ENCODE data around the gene MRPL9.
"Not testable (repeated sequence)": the region's sequence is repeated elsewhere in the genome, so short reads cannot be mapped to it uniquely, and the experiment has no call there.

The MRPL9 gene

GRCh38 chr1:151783796-151784195 is 20.5 kb upstream of the MRPL9 start:
- Histone ChIP-seq H3K4me3 (ENCODE audit: low read length in 2 of 2) (no peak overlapping the region), H3K27me3 (ENCODE audit: control insufficient read depth in 3 of 3, insufficient read depth in 3 of 3, low read depth in 1 of 3, low read length in 3 of 3) (no peaks in the 10 kb centered on the region), H2AFZ (ENCODE audit: low read length) (no peak overlapping the region), H4K8ac (ENCODE audit: low read depth, low read length) (no peak overlapping the region), H2AK5ac (ENCODE audit: low read depth, low read length) (no peak overlapping the region), H3K23ac (ENCODE audit: low read depth, low read length, poor library complexity) (no peak overlapping the region), H3K18ac (ENCODE audit: low read length) (no peak overlapping the region), H2BK5ac (ENCODE audit: low read length) (no peak overlapping the region), H3K27ac (replicated peaks; ENCODE audit: low read length) (no peak overlapping the region), H2BK15ac (ENCODE audit: low read length) (no peak overlapping the region), H2BK12ac (ENCODE audit: low read length) (no peak overlapping the region), H3K4ac (ENCODE audit: low read length) (no peak overlapping the region), H3K9ac (ENCODE audit: low read depth, low read length, poor library complexity) (no peak overlapping the region), H3K4me2 (ENCODE audit: insufficient read depth, low read length, poor library complexity, severe bottlenecking) (no peak overlapping the region), H3K4me1 (ENCODE audit: control insufficient read depth in 2 of 2, insufficient read depth in 1 of 2, low read depth in 1 of 2, low read length in 2 of 2) (no peaks in the 10 kb centered on the region), H3K14ac (ENCODE audit: low read length) (no peak overlapping the region), H3K9me3 (replicated peaks in 1 of 2; ENCODE audit: control insufficient read depth in 2 of 2, insufficient read depth in 1 of 2, low read depth in 1 of 2, low read length in 2 of 2) (no peaks in the 10 kb centered on the region), H4K91ac (ENCODE audit: low read depth, low read length, poor library complexity) (no peak overlapping the region), H3K79me1 (ENCODE audit: low read depth, low read length) (no peaks in the 10 kb centered on the region), H2BK120ac (ENCODE audit: low read depth, low read length) (no peak overlapping the region), H3K36me3 (replicated peaks in 1 of 2; ENCODE audit: control insufficient read depth in 2 of 2, insufficient read depth in 2 of 2, low read length in 2 of 2) (peaks cover 1 to 26% of the 10 kb centered on the region in 2 donors)
- no CpG with 5 or more reads among the region's 2 CpGs for WGBS, 2 donors (ENCODE audit: extremely low coverage in 2 of 2, insufficient read length in 2 of 2, insufficient replicate concordance in 1 of 2)
- no peak for DNase-seq (ENCODE audit: low spot score)

DNA sequence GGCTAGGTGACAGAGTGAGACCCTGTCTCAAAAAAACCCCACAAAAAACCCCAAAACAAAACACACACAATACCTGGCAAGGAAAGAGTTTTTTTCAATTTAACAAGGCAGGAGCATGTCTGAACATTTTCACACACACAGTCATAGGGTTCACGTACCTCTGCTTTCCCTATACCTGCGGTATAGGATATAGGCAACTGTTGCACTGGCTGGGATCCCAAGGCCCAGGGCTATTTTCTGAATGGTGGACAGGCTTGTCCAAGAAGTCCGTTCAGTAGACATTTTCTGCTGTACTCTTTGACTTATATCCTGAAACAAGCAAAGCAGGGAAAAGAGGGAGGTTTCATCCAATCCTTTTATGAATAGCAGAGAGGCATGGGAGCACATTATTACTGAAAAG is 19.4 kb upstream of the MRPL9 start:
- no peaks in the 10 kb centered on the region for H3K79me1 ChIP-seq (ENCODE audit: low read depth, low read length)
- H4K91ac ChIP-seq (ENCODE audit: low read depth, low read length, poor library complexity): no peak overlapping the region
- no CpG with 5 or more reads among the region's 3 CpGs for WGBS, 2 donors (ENCODE audit: extremely low coverage in 2 of 2, insufficient read length in 2 of 2, insufficient replicate concordance in 1 of 2)
- no peaks in the 10 kb centered on the region for H3K4me1 ChIP-seq (ENCODE audit: control insufficient read depth in 2 of 2, insufficient read depth in 1 of 2, low read depth in 1 of 2, low read length in 2 of 2)
- H2AK5ac ChIP-seq (ENCODE audit: low read depth, low read length): no peak overlapping the region
- H3K9me3 ChIP-seq (replicated peaks in 1 of 2; ENCODE audit: control insufficient read depth in 2 of 2, insufficient read depth in 1 of 2, low read depth in 1 of 2, low read length in 2 of 2): no peaks in the 10 kb centered on the region
- H3K14ac ChIP-seq (ENCODE audit: low read length): no peak overlapping the region
- H3K27me3 ChIP-seq (ENCODE audit: control insufficient read depth in 3 of 3, insufficient read depth in 3 of 3, low read depth in 1 of 3, low read length in 3 of 3): no peaks in the 10 kb centered on the region
- H3K27ac ChIP-seq (replicated peaks; ENCODE audit: low read length): no peak overlapping the region
- no peak overlapping the region for H2AFZ ChIP-seq (ENCODE audit: low read length)
- DNase-seq (ENCODE audit: low spot score): no peak
- H2BK5ac ChIP-seq (ENCODE audit: low read length): no peak overlapping the region
- H4K8ac ChIP-seq (ENCODE audit: low read depth, low read length): no peak overlapping the region
- H2BK12ac ChIP-seq (ENCODE audit: low read length): no peak overlapping the region
- no peak overlapping the region for H3K4ac ChIP-seq (ENCODE audit: low read length)
- H3K4me2 ChIP-seq (ENCODE audit: insufficient read depth, low read length, poor library complexity, severe bottlenecking): peak overlapping the region; percentile 4
- no peak overlapping the region for H2BK120ac ChIP-seq (ENCODE audit: low read depth, low read length)
- no peak overlapping the region for H3K9ac ChIP-seq (ENCODE audit: low read depth, low read length, poor library complexity)
- no peak overlapping the region for H3K23ac ChIP-seq (ENCODE audit: low read depth, low read length, poor library complexity)
- no peak overlapping the region for H2BK15ac ChIP-seq (ENCODE audit: low read length)
- no peak overlapping the region for H3K18ac ChIP-seq (ENCODE audit: low read length)
- H3K36me3 ChIP-seq (replicated peaks in 1 of 2; ENCODE audit: control insufficient read depth in 2 of 2, insufficient read depth in 2 of 2, low read length in 2 of 2): peaks cover 3 to 36% of the 10 kb centered on the region in 2 donors
- no peak overlapping the region for H3K4me3 ChIP-seq (ENCODE audit: low read length in 2 of 2)

DNA sequence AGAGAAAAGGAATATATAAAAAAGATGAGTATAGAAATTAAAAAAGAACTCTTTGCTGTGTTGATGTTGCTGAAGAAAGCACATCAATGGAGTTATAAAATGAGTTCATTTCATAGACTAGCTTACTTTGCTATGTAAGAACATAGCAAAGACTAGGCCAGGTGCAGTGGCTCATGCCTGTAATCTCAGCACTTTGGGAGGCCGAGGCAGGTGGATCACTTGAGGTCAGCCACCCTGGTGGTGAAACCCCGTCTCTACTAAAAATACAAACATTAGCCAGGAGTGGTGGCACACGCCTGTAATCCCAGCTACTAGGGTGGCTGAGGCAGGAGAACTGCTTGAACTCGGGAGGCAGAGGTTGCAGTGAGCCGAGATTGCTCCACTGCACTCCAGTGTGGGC is 18.7 kb upstream of the MRPL9 start:
- not testable (repeated sequence) for H2BK12ac ChIP-seq (ENCODE audit: low read length); DNase-seq (ENCODE audit: low spot score); H3K14ac ChIP-seq (ENCODE audit: low read length); H3K79me1 ChIP-seq (ENCODE audit: low read depth, low read length); H3K27ac ChIP-seq (replicated peaks; ENCODE audit: low read length); H3K4ac ChIP-seq (ENCODE audit: low read length); H2BK120ac ChIP-seq (ENCODE audit: low read depth, low read length); H3K4me3 ChIP-seq (ENCODE audit: low read length in 2 of 2); H2BK5ac ChIP-seq (ENCODE audit: low read length); H3K4me2 ChIP-seq (ENCODE audit: insufficient read depth, low read length, poor library complexity, severe bottlenecking); H3K23ac ChIP-seq (ENCODE audit: low read depth, low read length, poor library complexity); H4K91ac ChIP-seq (ENCODE audit: low read depth, low read length, poor library complexity); H2BK15ac ChIP-seq (ENCODE audit: low read length); H3K27me3 ChIP-seq (ENCODE audit: control insufficient read depth in 3 of 3, insufficient read depth in 3 of 3, low read depth in 1 of 3, low read length in 3 of 3); H3K4me1 ChIP-seq (ENCODE audit: control insufficient read depth in 2 of 2, insufficient read depth in 1 of 2, low read depth in 1 of 2, low read length in 2 of 2); H2AFZ ChIP-seq (ENCODE audit: low read length); H4K8ac ChIP-seq (ENCODE audit: low read depth, low read length); H2AK5ac ChIP-seq (ENCODE audit: low read depth, low read length); H3K9me3 ChIP-seq (replicated peaks in 1 of 2; ENCODE audit: control insufficient read depth in 2 of 2, insufficient read depth in 1 of 2, low read depth in 1 of 2, low read length in 2 of 2); H3K9ac ChIP-seq (ENCODE audit: low read depth, low read length, poor library complexity); H3K18ac ChIP-seq (ENCODE audit: low read length)
- peaks cover 3 to 42% of the 10 kb centered on the region in 2 donors for H3K36me3 ChIP-seq (replicated peaks in 1 of 2; ENCODE audit: control insufficient read depth in 2 of 2, insufficient read depth in 2 of 2, low read length in 2 of 2)
- no CpG with 5 or more reads among the region's 5 CpGs for WGBS, 2 donors (ENCODE audit: extremely low coverage in 2 of 2, insufficient read length in 2 of 2, insufficient replicate concordance in 1 of 2)

- not testable (repeated sequence) for H3K4me1 ChIP-seq (ENCODE audit: control insufficient read depth in 2 of 2, insufficient read depth in 1 of 2, low read depth in 1 of 2, low read length in 2 of 2); H3K23ac ChIP-seq (ENCODE audit: low read depth, low read length, poor library complexity); H3K79me1 ChIP-seq (ENCODE audit: low read depth, low read length); H3K18ac ChIP-seq (ENCODE audit: low read length); H3K4ac ChIP-seq (ENCODE audit: low read length); H3K4me3 ChIP-seq (ENCODE audit: low read length in 2 of 2); DNase-seq (ENCODE audit: low spot score); H2AFZ ChIP-seq (ENCODE audit: low read length); H3K14ac ChIP-seq (ENCODE audit: low read length); H2BK120ac ChIP-seq (ENCODE audit: low read depth, low read length); H2BK12ac ChIP-seq (ENCODE audit: low read length); H2BK15ac ChIP-seq (ENCODE audit: low read length); H4K91ac ChIP-seq (ENCODE audit: low read depth, low read length, poor library complexity); H3K27ac ChIP-seq (replicated peaks; ENCODE audit: low read length); H3K27me3 ChIP-seq (ENCODE audit: control insufficient read depth in 3 of 3, insufficient read depth in 3 of 3, low read depth in 1 of 3, low read length in 3 of 3); H4K8ac ChIP-seq (ENCODE audit: low read depth, low read length); H3K9ac ChIP-seq (ENCODE audit: low read depth, low read length, poor library complexity); H2AK5ac ChIP-seq (ENCODE audit: low read depth, low read length); H3K4me2 ChIP-seq (ENCODE audit: insufficient read depth, low read length, poor library complexity, severe bottlenecking); H3K9me3 ChIP-seq (replicated peaks in 1 of 2; ENCODE audit: control insufficient read depth in 2 of 2, insufficient read depth in 1 of 2, low read depth in 1 of 2, low read length in 2 of 2); H2BK5ac ChIP-seq (ENCODE audit: low read length)
- WGBS, 2 donors (ENCODE audit: extremely low coverage in 2 of 2, insufficient read length in 2 of 2, insufficient replicate concordance in 1 of 2): no CpG with 5 or more reads among the region's 5 CpGs
- H3K36me3 ChIP-seq (replicated peaks in 1 of 2; ENCODE audit: control insufficient read depth in 2 of 2, insufficient read depth in 2 of 2, low read length in 2 of 2): peaks cover 7 to 54% of the 10 kb centered on the region in 2 donors
Observed at GRCh38 chr1:151780736-151781135, 17.4 kb upstream of the MRPL9 start.

All from neuronal stem cell (in vitro differentiated cells).